Inflammatory macrophage treated with lipopolysaccharide for 1 hour (primary cell): Measurements from ENCODE around the gene SLC25A34.

Experiments
- DNase-seq, 2 donors: peaks; one replicate each; pipeline ENCODE4 v3.0.0-alpha.2; 2020 to 2022

The SLC25A34 gene

GRCh38 chr1:15777909-15778707, 42.0 kb downstream of the SLC25A34 start:
- DNase-seq: no peak

GRCh38 chr1:15785683-15786082, 49.6 kb downstream of the SLC25A34 start:
- DNase-seq: no peak

- no peak for DNase-seq
These were observed 50.5 kb downstream of the SLC25A34 start for GRCh38 chr1:15786581-15786980.

GRCh38 chr1:15788624-15789301, 52.7 kb downstream of the SLC25A34 start:
- DNase-seq: peak; percentile 80 to 93
